HepG2 (cell line): Measurements from ENCODE around the gene RALBP1.

Experiments
- ATAD3A ChIP-seq: sonication (generic); formaldehyde crosslinking; IDR thresholded peaks from 2 replicates; pipeline ENCODE4 v1.4.0; 2020; ENCODE audit warnings: missing genetic modification reagents
- FOSL1 ChIP-seq: sonication (generic); formaldehyde crosslinking; IDR thresholded peaks from 2 replicates; pipeline ENCODE4 v1.9.0; 2021; ENCODE audit warnings: missing genetic modification reagents, borderline replicate concordance
- MED1 ChIP-seq: sonication (generic); formaldehyde crosslinking; IDR thresholded peaks from 2 replicates; pipeline ENCODE4 v1.4.0; 2020; ENCODE audit warnings: missing genetic modification reagents
- NFKB2 ChIP-seq: sonication (generic); formaldehyde crosslinking; IDR thresholded peaks from 2 replicates; pipeline ENCODE4 v1.4.0; 2020; ENCODE audit warnings: missing genetic modification reagents, borderline replicate concordance
- PHF8 ChIP-seq: sonication (generic); formaldehyde crosslinking; IDR thresholded peaks from 2 replicates; pipeline ENCODE4 v1.5.0; 2020; ENCODE audit warnings: missing genetic modification reagents
- POLR2A ChIP-seq, 2 experiments: IDR thresholded peaks; 2 replicates each; pipeline ENCODE4 v1.6.1; 2011; ENCODE audit warnings: low read depth in 2 of 2, low read length in 2 of 2, mild to moderate bottlenecking in 1 of 2, moderate library complexity in 1 of 2; ENCODE audit not compliant: insufficient read depth in 1 of 2
- POLR2AphosphoS5 ChIP-seq: IDR thresholded peaks from 2 replicates; pipeline ENCODE4 v1.6.1; 2012; ENCODE audit warnings: low read depth, low read length
- RNF2 ChIP-seq: fragments of 450-650 bp; conservative IDR thresholded peaks from 2 replicates; pipeline ENCODE4 v1.6.1; 2016; ENCODE audit warnings: low read depth
- ZNF121 ChIP-seq: sonication (generic); formaldehyde crosslinking; IDR thresholded peaks from 2 replicates; pipeline ENCODE4 v1.5.0; 2020; ENCODE audit warnings: mild to moderate bottlenecking, missing genetic modification reagents
- ZNF263 ChIP-seq: sonication (generic); formaldehyde crosslinking; IDR thresholded peaks from 2 replicates; pipeline ENCODE4 v1.4.0; 2020; ENCODE audit warnings: missing genetic modification reagents
- ZNF460 ChIP-seq: sonication (generic); formaldehyde crosslinking; IDR thresholded peaks from 2 replicates; pipeline ENCODE4 v1.5.1; 2020; ENCODE audit warnings: missing genetic modification reagents, mild to moderate bottlenecking, borderline replicate concordance
- TF ChIP-seq, protein P1 (sequence below): sonication (generic); formaldehyde crosslinking; IDR thresholded peaks from 2 replicates; pipeline ENCODE4 v1.4.0; 2020; ENCODE audit warnings: mild to moderate bottlenecking, missing genetic modification reagents
- TF ChIP-seq, protein P2 (sequence below): sonication (generic); formaldehyde crosslinking; IDR thresholded peaks from 2 replicates; pipeline ENCODE4 v1.5.0; 2020; ENCODE audit warnings: mild to moderate bottlenecking, missing genetic modification reagents, moderate library complexity
- TF ChIP-seq, protein P3 (sequence below), 2 experiments: IDR thresholded peaks; 2 replicates each; pipeline ENCODE4 v1.6.1; 2011 to 2012; ENCODE audit warnings: low read length in 2 of 2, borderline replicate concordance in 1 of 2, low read depth in 1 of 2, mild to moderate bottlenecking in 1 of 2, moderate library complexity in 1 of 2

DNA sequence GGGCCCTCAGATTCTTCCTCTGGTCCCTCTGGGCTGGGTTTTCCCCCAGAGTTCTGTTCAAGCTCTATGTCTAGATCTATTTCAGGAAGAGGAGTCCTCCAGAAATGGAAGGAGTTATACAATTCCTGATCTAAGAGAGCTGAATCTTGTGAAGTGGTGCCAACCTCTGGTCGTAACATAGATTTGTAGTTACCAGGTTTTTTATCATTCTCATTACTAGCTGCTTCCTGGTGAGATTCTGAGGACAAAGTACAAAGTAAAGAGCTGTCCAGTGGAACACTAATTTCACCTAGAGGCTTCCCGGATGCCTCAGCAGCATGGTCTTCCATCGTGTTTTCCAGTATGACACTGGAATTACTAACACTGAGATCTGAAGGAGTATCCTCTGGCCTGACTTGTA, 94.9 kb downstream of the RALBP1 start:
- TF ChIP-seq RNF2 = no peak
- TF ChIP-seq, protein P1, sequence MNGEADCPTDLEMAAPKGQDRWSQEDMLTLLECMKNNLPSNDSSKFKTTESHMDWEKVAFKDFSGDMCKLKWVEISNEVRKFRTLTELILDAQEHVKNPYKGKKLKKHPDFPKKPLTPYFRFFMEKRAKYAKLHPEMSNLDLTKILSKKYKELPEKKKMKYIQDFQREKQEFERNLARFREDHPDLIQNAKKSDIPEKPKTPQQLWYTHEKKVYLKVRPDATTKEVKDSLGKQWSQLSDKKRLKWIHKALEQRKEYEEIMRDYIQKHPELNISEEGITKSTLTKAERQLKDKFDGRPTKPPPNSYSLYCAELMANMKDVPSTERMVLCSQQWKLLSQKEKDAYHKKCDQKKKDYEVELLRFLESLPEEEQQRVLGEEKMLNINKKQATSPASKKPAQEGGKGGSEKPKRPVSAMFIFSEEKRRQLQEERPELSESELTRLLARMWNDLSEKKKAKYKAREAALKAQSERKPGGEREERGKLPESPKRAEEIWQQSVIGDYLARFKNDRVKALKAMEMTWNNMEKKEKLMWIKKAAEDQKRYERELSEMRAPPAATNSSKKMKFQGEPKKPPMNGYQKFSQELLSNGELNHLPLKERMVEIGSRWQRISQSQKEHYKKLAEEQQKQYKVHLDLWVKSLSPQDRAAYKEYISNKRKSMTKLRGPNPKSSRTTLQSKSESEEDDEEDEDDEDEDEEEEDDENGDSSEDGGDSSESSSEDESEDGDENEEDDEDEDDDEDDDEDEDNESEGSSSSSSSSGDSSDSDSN (CRISPR knock-in tag) = no peak
- no peak for TF ChIP-seq MED1 (CRISPR knock-in tag)
- TF ChIP-seq ZNF263 = no peak
- no peak for TF ChIP-seq POLR2A (IDR thresholded peaks at IDR 0.05; ENCODE audit: insufficient read depth in 1 of 2, low read depth in 2 of 2, low read length in 2 of 2)
- no peak for TF ChIP-seq ZNF460 (CRISPR knock-in tag)
- no peak for TF ChIP-seq POLR2AphosphoS5
- TF ChIP-seq ZNF121 = no peak
- TF ChIP-seq, protein P2, sequence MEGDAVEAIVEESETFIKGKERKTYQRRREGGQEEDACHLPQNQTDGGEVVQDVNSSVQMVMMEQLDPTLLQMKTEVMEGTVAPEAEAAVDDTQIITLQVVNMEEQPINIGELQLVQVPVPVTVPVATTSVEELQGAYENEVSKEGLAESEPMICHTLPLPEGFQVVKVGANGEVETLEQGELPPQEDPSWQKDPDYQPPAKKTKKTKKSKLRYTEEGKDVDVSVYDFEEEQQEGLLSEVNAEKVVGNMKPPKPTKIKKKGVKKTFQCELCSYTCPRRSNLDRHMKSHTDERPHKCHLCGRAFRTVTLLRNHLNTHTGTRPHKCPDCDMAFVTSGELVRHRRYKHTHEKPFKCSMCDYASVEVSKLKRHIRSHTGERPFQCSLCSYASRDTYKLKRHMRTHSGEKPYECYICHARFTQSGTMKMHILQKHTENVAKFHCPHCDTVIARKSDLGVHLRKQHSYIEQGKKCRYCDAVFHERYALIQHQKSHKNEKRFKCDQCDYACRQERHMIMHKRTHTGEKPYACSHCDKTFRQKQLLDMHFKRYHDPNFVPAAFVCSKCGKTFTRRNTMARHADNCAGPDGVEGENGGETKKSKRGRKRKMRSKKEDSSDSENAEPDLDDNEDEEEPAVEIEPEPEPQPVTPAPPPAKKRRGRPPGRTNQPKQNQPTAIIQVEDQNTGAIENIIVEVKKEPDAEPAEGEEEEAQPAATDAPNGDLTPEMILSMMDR (CRISPR knock-in tag) = no peak
- no peak for TF ChIP-seq NFKB2
- TF ChIP-seq, protein P3, sequence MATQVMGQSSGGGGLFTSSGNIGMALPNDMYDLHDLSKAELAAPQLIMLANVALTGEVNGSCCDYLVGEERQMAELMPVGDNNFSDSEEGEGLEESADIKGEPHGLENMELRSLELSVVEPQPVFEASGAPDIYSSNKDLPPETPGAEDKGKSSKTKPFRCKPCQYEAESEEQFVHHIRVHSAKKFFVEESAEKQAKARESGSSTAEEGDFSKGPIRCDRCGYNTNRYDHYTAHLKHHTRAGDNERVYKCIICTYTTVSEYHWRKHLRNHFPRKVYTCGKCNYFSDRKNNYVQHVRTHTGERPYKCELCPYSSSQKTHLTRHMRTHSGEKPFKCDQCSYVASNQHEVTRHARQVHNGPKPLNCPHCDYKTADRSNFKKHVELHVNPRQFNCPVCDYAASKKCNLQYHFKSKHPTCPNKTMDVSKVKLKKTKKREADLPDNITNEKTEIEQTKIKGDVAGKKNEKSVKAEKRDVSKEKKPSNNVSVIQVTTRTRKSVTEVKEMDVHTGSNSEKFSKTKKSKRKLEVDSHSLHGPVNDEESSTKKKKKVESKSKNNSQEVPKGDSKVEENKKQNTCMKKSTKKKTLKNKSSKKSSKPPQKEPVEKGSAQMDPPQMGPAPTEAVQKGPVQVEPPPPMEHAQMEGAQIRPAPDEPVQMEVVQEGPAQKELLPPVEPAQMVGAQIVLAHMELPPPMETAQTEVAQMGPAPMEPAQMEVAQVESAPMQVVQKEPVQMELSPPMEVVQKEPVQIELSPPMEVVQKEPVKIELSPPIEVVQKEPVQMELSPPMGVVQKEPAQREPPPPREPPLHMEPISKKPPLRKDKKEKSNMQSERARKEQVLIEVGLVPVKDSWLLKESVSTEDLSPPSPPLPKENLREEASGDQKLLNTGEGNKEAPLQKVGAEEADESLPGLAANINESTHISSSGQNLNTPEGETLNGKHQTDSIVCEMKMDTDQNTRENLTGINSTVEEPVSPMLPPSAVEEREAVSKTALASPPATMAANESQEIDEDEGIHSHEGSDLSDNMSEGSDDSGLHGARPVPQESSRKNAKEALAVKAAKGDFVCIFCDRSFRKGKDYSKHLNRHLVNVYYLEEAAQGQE (IDR thresholded peaks at IDR 0.05; ENCODE audit: borderline replicate concordance in 1 of 2, low read depth in 1 of 2, low read length in 2 of 2) = no peak
- no peak for TF ChIP-seq FOSL1 (CRISPR knock-in tag)
- TF ChIP-seq ATAD3A (CRISPR knock-in tag) = no peak
- no peak for TF ChIP-seq PHF8 (CRISPR knock-in tag)
